H1 (cell line): ENCODE measurements around the gene RPL13A. TPM values are rescaled to one million over a fixed set of nuclear protein-coding genes. Genes with fewer than 3 reads are reported as not detected.
A peak's percentile ranks its signal among the peaks of the same experiment; 100 is the strongest.

Experiments used
- SAP30 ChIP-seq: fragments of 300-600 bp; sonication (generic); IDR thresholded peaks from 2 replicates; pipeline ENCODE4 v1.7.1; 2012; ENCODE audit warnings: low read length, moderate library complexity, mild to moderate bottlenecking, inconsistent platforms; ENCODE audit not compliant: insufficient read depth, insufficient replicate concordance
- SIRT6 ChIP-seq: IDR thresholded peaks from one replicate; pipeline ENCODE4 v1.7.1; 2012; ENCODE audit warnings: low read length, inconsistent platforms
- SP4 ChIP-seq: IDR thresholded peaks from 2 replicates; pipeline ENCODE4 v1.6.1; 2012; ENCODE audit warnings: low read length, inconsistent platforms
- polyA plus RNA-seq, 7 experiments: library from polyadenylated mRNA; depleted of rRNA in 3 of 7; stranded (reverse) in 5 of 7; unstranded in 2 of 7; fragments of >200 nt in 5 of 7; fragments of 200-250 nt in 2 of 7; gene quantifications; 1 replicate in 5 of 7; 2 replicates in 1 of 7; 4 replicates in 1 of 7; pipeline versions ENCODE4 v1.2.1 to v1.2.3, GENCODE V29; 2011 to 2013; ENCODE audit warnings: missing spikeins in 2 of 7, mixed read lengths in 2 of 7
- total RNA-seq: library from RNA; stranded (reverse); fragmentation: NEBNext Ultra II Directional; extraction: Animal tissue kit (Norgen Biotek cat#: 25700); gene quantifications from 2 replicates; pipeline ENCODE4 v1.2.1, GENCODE V29; 2021
- TF ChIP-seq, protein P1 (sequence below), 3 experiments: IDR thresholded peaks; 1 replicate in 2 of 3; 2 replicates in 1 of 3; pipeline versions ENCODE4 v1.5.1 to v1.6.1; 2011; ENCODE audit warnings: low read length in 3 of 3, mild to moderate bottlenecking in 3 of 3, inconsistent platforms in 2 of 3, low read depth in 1 of 3, moderate library complexity in 1 of 3; ENCODE audit not compliant: insufficient read depth in 1 of 3; ENCODE audit errors: control extremely low read depth in 1 of 3

RPL13A gene
- total and polyA plus RNA-seq, 2 of the 8 experiments (the other 6 are each of a cell fraction or from before 2014, with no cell fraction given): 3,305 to 8,868 TPM

DNA sequence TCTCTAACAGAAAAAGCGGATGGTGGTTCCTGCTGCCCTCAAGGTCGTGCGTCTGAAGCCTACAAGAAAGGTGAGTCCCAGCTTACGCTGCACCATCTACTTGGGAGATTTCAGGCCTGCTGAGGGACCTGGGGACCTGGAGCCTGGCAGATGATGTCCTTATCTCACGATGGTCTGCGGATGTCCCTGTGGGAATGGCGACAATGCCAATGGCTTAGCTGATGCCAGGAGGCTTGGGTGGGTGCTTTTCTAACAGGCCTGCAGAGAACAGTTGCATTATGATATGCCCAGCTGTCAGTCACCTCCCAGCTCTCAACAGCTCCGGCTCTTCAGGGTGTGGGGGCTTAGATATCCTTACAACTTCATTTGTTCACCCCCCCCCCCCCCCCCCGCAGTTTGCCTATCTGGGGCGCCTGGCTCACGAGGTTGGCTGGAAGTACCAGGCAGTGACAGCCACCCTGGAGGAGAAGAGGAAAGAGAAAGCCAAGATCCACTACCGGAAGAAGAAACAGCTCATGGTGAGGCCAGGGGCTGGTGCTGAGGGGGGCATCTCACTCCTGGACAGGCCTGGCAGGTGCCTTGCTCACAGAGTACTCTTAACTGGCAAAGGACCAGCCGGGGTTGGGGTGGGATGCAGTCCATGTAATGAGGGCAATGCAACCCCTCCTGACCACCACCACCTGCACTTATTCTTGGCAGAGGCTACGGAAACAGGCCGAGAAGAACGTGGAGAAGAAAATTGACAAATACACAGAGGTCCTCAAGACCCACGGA lies 3.8 kb downstream of the RPL13A start (continued):
- TF ChIP-seq, protein P1, sequence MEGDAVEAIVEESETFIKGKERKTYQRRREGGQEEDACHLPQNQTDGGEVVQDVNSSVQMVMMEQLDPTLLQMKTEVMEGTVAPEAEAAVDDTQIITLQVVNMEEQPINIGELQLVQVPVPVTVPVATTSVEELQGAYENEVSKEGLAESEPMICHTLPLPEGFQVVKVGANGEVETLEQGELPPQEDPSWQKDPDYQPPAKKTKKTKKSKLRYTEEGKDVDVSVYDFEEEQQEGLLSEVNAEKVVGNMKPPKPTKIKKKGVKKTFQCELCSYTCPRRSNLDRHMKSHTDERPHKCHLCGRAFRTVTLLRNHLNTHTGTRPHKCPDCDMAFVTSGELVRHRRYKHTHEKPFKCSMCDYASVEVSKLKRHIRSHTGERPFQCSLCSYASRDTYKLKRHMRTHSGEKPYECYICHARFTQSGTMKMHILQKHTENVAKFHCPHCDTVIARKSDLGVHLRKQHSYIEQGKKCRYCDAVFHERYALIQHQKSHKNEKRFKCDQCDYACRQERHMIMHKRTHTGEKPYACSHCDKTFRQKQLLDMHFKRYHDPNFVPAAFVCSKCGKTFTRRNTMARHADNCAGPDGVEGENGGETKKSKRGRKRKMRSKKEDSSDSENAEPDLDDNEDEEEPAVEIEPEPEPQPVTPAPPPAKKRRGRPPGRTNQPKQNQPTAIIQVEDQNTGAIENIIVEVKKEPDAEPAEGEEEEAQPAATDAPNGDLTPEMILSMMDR (IDR thresholded peaks at IDR 0.05; ENCODE audit: control extremely low read depth in 1 of 3, insufficient read depth in 1 of 3, low read depth in 1 of 3, low read length in 3 of 3): no peak
- TF ChIP-seq SIRT6 (peak; percentile 52), SAP30 (no peak), SP4 (no peak)
- TF ChIP-seq, all 59 proteins: peak for 3
